K562 (cell line): ENCODE results near the gene MLLT6. TPM values are rescaled to one million over a fixed set of nuclear protein-coding genes. Genes with fewer than 3 reads are reported as not detected.
A peak's percentile ranks its signal among the peaks of the same experiment; 100 is the strongest.

Experiments used
- BMI1 ChIP-seq: fragments of 150-350 bp; IDR thresholded peaks from 2 replicates; pipeline ENCODE4 v1.6.1; 2014; ENCODE audit warnings: low read length
- BRCA1 ChIP-seq, 2 experiments: fragments of 450-650 bp in 1 of 2; sonication (generic) in 1 of 2; formaldehyde crosslinking in 1 of 2; IDR thresholded peaks; 2 replicates each; pipeline versions ENCODE4 v1.5.0 to v1.6.1; 2017 to 2020; ENCODE audit warnings: mild to moderate bottlenecking in 1 of 2, missing genetic modification reagents in 1 of 2
- DMBX1 ChIP-seq: fragments of 250-450 bp; sonication (Bioruptor Pico); IDR thresholded peaks from 2 replicates; pipeline ENCODE4 v1.8.0; 2022; ENCODE audit warnings: inconsistent platforms, mild to moderate bottlenecking, moderate library complexity, borderline replicate concordance
- ERF ChIP-seq: fragments of 450-650 bp; formaldehyde crosslinking; IDR thresholded peaks from 2 replicates; pipeline ENCODE4 v1.4.0; 2020; ENCODE audit warnings: mild to moderate bottlenecking, mixed read lengths
- GTF2E2 ChIP-seq: fragments of 200-800 bp; sonication (Bioruptor generic); IDR thresholded peaks from 2 replicates; pipeline ENCODE4 v1.6.1; 2016; ENCODE audit warnings: missing genetic modification characterization, missing compliant biosample characterization
- KLF16 ChIP-seq: IDR thresholded peaks from 2 replicates; pipeline ENCODE4 v1.6.1; 2016; ENCODE audit warnings: antibody characterized with exemption
- MYNN ChIP-seq, 2 experiments: sonication (generic); formaldehyde crosslinking in 1 of 2; IDR thresholded peaks; 2 replicates each; pipeline versions ENCODE4 v1.5.0 to v1.6.1; 2016 to 2020; ENCODE audit warnings: antibody characterized with exemption in 1 of 2, missing genetic modification reagents in 1 of 2
- NEUROD1 ChIP-seq: fragments of 150-350 bp; IDR thresholded peaks from 2 replicates; pipeline ENCODE4 v1.6.1; 2014; ENCODE audit warnings: borderline replicate concordance, low read length, low read depth; ENCODE audit not compliant: partially characterized antibody
- PCBP2 ChIP-seq: fragments of 200-400 bp; formaldehyde crosslinking; IDR thresholded peaks from 2 replicates; pipeline ENCODE4 v1.6.1; 2018; ENCODE audit warnings: low read length, low read depth, mild to moderate bottlenecking, moderate library complexity; ENCODE audit not compliant: poor library complexity, severe bottlenecking
- PHF8 ChIP-seq: fragments of 200-600 bp; sonication (generic); IDR thresholded peaks from 2 replicates; pipeline ENCODE4 v1.6.1; 2012; ENCODE audit warnings: mixed run types, mild to moderate bottlenecking, inconsistent platforms, low read length, moderate library complexity, borderline replicate concordance
- PHTF2 ChIP-seq: fragments of 250-450 bp; sonication (Bioruptor Pico); IDR thresholded peaks from 2 replicates; pipeline ENCODE4 v1.5.0; 2021; ENCODE audit warnings: mild to moderate bottlenecking
- RBM39 ChIP-seq: fragments of 200-400 bp; formaldehyde crosslinking; optimal IDR thresholded peaks from 2 replicates; pipeline ENCODE3; 2018; ENCODE audit warnings: low read depth, low read length
- SMARCA5 ChIP-seq: fragments of 450-650 bp; IDR thresholded peaks from 2 replicates; pipeline ENCODE4 v1.6.1; 2016
- SMARCE1 ChIP-seq: fragments of 450-650 bp; IDR thresholded peaks from 2 replicates; pipeline ENCODE4 v1.7.1; 2016; ENCODE audit warnings: mild to moderate bottlenecking
- TFAM ChIP-seq: fragments of 250-450 bp; sonication (Bioruptor Pico); conservative IDR thresholded peaks from 2 replicates; pipeline ENCODE4 v1.5.0; 2021; ENCODE audit warnings: mild to moderate bottlenecking, moderate library complexity
- TRIM28 ChIP-seq: fragments of 450-650 bp; IDR thresholded peaks from 2 replicates; pipeline ENCODE4 v1.6.1; 2017
- XRCC5 ChIP-seq: fragments of 200-400 bp; formaldehyde crosslinking; IDR thresholded peaks from 2 replicates; pipeline ENCODE4 v1.6.1; 2017; ENCODE audit warnings: low read depth, mild to moderate bottlenecking, low read length
- ZNF311 ChIP-seq: fragments of 250-450 bp; sonication (Bioruptor Pico); IDR thresholded peaks from 2 replicates; pipeline ENCODE4 v1.4.0; 2020; ENCODE audit warnings: mild to moderate bottlenecking, moderate library complexity
- polyA plus RNA-seq, 8 experiments: library from polyadenylated mRNA; depleted of rRNA in 4 of 8; stranded (reverse) in 5 of 8; unstranded in 3 of 8; fragments of >200 nt; fragmentation: Nextera tagmentation in 2 of 8; fragmentation: Illumina TruSeq in 1 of 8; extraction: Ambion mirVana in 2 of 8; extraction: Trizol in 1 of 8; gene quantifications; 2 replicates each; pipeline versions ENCODE4 v1.2.1 to v1.2.3, GENCODE V29; 2011 to 2014; ENCODE audit warnings: inconsistent platforms in 1 of 8, missing spikeins in 1 of 8
- total RNA-seq, 7 experiments: library from RNA; depleted of rRNA in 6 of 7; stranded (reverse); fragments of >200 nt in 6 of 7; fragmentation: Illumina TruSeq in 2 of 7; extraction: Trizol in 2 of 7; gene quantifications; 2 replicates each; pipeline versions ENCODE4 v1.2.1 to v1.2.3, GENCODE V29; 2011 to 2021; ENCODE audit warnings: low replicate concordance in 1 of 7
- TF ChIP-seq, protein P1 (sequence below): fragments of 250-450 bp; sonication (Bioruptor Pico); IDR thresholded peaks from 2 replicates; pipeline ENCODE4 v1.8.0; 2021; ENCODE audit warnings: borderline replicate concordance, mild to moderate bottlenecking, moderate library complexity; ENCODE audit not compliant: poor library complexity, severe bottlenecking
- TF ChIP-seq, protein P2 (sequence below), 2 experiments: fragments of 200-800 bp in 1 of 2; sonication (Bioruptor generic) in 1 of 2; sonication (generic) in 1 of 2; formaldehyde crosslinking in 1 of 2; IDR thresholded peaks in 1 of 2; conservative IDR thresholded peaks in 1 of 2; 2 replicates each; pipeline versions ENCODE4 v1.5.0 to v1.6.1; 2016 to 2020; ENCODE audit warnings: missing compliant biosample characterization in 1 of 2, missing genetic modification characterization in 1 of 2, missing genetic modification reagents in 1 of 2
- TF ChIP-seq, protein P3 (sequence below): IDR thresholded peaks from 2 replicates; pipeline ENCODE4 v1.6.1; 2014; ENCODE audit warnings: antibody characterized with exemption
- TF ChIP-seq, protein P4 (sequence below): sonication (generic); formaldehyde crosslinking; IDR thresholded peaks from 2 replicates; pipeline ENCODE4 v1.8.1; 2023; ENCODE audit warnings: mild to moderate bottlenecking, missing genetic modification reagents

The MLLT6 gene
- total and polyA plus RNA-seq, 9 of the 15 experiments (the other 6 are each of a cell fraction or from before 2014, with no cell fraction given): 3.1 to 71.7 (median 30.0) TPM

DNA sequence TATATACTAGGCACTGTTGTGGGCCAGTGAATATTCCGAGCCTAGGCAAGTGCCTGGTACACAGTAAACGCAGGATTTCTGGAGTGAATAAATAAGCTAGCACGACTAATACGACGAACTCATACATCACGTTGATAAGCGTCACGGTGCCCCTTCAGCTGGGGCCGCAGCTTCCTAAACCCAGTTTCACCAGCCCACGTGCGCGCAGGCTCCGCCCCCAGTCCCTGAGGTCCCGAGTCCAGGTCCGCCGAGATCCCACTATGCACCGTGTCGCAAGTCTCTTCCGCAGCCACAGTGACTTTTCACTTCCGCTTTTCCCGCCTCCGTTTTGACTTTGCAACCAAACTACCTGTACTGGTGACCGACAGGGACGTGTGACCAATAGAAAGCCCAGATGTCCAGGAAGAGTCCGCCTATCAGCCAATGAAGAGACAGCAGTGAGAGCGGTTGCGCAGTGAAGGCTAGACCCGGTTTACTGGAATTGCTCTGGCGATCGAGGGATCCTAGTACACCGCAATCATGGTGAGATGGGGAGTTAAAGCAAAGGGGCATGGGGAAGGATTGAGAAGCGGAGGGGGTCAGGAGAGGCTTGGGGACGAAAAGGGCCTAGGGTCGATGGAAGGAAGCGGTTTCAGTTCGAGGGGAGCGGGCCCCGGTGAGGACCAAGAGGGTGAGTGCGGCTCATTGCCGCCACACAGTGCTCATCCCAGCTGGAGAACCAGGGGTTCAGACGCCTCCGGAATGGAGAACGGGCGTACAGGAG is 47.4 kb downstream of the MLLT6 start, which contains the start of gene PSMB3 (continued):
- TF ChIP-seq, protein P1, sequence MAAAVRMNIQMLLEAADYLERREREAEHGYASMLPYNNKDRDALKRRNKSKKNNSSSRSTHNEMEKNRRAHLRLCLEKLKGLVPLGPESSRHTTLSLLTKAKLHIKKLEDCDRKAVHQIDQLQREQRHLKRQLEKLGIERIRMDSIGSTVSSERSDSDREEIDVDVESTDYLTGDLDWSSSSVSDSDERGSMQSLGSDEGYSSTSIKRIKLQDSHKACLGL: peak; percentile 84
- TF ChIP-seq, protein P2, sequence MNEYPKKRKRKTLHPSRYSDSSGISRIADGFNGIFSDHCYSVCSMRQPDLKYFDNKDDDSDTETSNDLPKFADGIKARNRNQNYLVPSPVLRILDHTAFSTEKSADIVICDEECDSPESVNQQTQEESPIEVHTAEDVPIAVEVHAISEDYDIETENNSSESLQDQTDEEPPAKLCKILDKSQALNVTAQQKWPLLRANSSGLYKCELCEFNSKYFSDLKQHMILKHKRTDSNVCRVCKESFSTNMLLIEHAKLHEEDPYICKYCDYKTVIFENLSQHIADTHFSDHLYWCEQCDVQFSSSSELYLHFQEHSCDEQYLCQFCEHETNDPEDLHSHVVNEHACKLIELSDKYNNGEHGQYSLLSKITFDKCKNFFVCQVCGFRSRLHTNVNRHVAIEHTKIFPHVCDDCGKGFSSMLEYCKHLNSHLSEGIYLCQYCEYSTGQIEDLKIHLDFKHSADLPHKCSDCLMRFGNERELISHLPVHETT (CRISPR knock-in tag; conservative IDR thresholded peaks at IDR 0.05 in 1 of 2, IDR thresholded peaks at IDR 0.05 in 1 of 2): no peak
- TF ChIP-seq BMI1: no peak
- TF ChIP-seq DMBX1 (CRISPR knock-in tag): no peak
- no peak for TF ChIP-seq PHTF2 (CRISPR knock-in tag)
- no peak for TF ChIP-seq ERF (CRISPR knock-in tag)
- TF ChIP-seq TRIM28: no peak
- TF ChIP-seq TFAM (CRISPR knock-in tag): no peak
- TF ChIP-seq PHF8: peak; percentile 68; the same call in 1 of the 2 replicates
- no peak for TF ChIP-seq KLF16
- no peak for TF ChIP-seq SMARCA5
- no peak for TF ChIP-seq PCBP2
- TF ChIP-seq SMARCE1: no peak
- TF ChIP-seq ZNF311 (CRISPR knock-in tag): no peak
- TF ChIP-seq, protein P3, sequence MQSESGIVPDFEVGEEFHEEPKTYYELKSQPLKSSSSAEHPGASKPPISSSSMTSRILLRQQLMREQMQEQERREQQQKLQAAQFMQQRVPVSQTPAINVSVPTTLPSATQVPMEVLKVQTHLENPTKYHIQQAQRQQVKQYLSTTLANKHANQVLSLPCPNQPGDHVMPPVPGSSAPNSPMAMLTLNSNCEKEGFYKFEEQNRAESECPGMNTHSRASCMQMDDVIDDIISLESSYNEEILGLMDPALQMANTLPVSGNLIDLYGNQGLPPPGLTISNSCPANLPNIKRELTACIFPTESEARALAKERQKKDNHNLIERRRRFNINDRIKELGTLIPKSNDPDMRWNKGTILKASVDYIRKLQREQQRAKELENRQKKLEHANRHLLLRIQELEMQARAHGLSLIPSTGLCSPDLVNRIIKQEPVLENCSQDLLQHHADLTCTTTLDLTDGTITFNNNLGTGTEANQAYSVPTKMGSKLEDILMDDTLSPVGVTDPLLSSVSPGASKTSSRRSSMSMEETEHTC: 0 out of 2 replicates have a peak, but pooled peaks have one; percentile 26
- no peak for TF ChIP-seq BRCA1 (IDR thresholded peaks at IDR 0.05)
- no peak for TF ChIP-seq BRCA1 (CRISPR knock-in tag; IDR thresholded peaks at IDR 0.05)
- TF ChIP-seq NEUROD1: peak; percentile 97
- no peak for TF ChIP-seq MYNN (IDR thresholded peaks at IDR 0.05)
- TF ChIP-seq MYNN (CRISPR knock-in tag; IDR thresholded peaks at IDR 0.05): no peak
- TF ChIP-seq GTF2E2 (tag): no peak
- TF ChIP-seq RBM39: no peak
- no peak for TF ChIP-seq XRCC5
- TF ChIP-seq, protein P4, sequence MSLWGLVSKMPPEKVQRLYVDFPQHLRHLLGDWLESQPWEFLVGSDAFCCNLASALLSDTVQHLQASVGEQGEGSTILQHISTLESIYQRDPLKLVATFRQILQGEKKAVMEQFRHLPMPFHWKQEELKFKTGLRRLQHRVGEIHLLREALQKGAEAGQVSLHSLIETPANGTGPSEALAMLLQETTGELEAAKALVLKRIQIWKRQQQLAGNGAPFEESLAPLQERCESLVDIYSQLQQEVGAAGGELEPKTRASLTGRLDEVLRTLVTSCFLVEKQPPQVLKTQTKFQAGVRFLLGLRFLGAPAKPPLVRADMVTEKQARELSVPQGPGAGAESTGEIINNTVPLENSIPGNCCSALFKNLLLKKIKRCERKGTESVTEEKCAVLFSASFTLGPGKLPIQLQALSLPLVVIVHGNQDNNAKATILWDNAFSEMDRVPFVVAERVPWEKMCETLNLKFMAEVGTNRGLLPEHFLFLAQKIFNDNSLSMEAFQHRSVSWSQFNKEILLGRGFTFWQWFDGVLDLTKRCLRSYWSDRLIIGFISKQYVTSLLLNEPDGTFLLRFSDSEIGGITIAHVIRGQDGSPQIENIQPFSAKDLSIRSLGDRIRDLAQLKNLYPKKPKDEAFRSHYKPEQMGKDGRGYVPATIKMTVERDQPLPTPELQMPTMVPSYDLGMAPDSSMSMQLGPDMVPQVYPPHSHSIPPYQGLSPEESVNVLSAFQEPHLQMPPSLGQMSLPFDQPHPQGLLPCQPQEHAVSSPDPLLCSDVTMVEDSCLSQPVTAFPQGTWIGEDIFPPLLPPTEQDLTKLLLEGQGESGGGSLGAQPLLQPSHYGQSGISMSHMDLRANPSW: no peak
